Measurements from ENCODE around the gene MST1. TPM values are rescaled to one million over a fixed set of nuclear protein-coding genes. Genes with fewer than 3 reads are reported as not detected.

The MST1 gene
- total RNA-seq, 1 experiment from 2014 or later = 15.4 TPM

DNA sequence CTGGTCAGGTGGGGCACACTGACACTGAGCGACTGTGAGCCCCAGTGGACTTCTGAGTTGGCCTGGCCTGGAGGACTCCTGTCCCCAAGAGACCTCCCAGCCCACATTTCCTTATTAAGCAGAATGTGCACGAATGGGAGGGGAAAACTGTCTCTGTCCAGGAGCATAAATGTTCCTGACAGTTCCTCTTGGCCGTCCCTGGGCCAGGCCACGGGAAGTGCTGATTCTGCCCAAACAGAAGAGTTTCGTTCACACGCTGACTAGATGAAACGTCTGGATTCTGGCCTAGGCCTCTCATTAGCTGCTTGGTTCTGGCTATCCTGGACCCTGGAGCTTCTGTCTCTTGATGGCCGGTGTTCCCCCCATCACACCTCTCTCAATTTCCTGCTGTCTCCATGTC lies 44.6 kb downstream of the MST1 start:
- Histone ChIP-seq H3K4me1 (no peaks in the 10 kb centered on the region), H3K27me3 (replicated peaks; ENCODE audit: control insufficient read depth, insufficient read depth, low read length) (no peaks in the 10 kb centered on the region), H3K36me3 (ENCODE audit: control insufficient read depth, insufficient read depth, low read length) (no peaks in the 10 kb centered on the region), H3K4me3 (ENCODE audit: low read depth, low read length) (no peak overlapping the region), H3K9me3 (no peaks in the 10 kb centered on the region)
- Mint-ChIP-seq H3K27ac (ENCODE audit: unreplicated experiment) (no peak overlapping the region), H3K4me1 (ENCODE audit: low read depth, unreplicated experiment) (no peaks in the 10 kb centered on the region), H3K36me3 (ENCODE audit: insufficient read depth, unreplicated experiment) (peaks cover 6% of the 10 kb centered on the region), H3K4me3 (ENCODE audit: unreplicated experiment) (no peak overlapping the region), H3K27me3 (ENCODE audit: insufficient read depth, unreplicated experiment) (no peaks in the 10 kb centered on the region), H3K9me3 (ENCODE audit: unreplicated experiment) (no peaks in the 10 kb centered on the region)
- intact Hi-C loops (cut with micrococcal nuclease; ENCODE audit: unreplicated experiment) = no loop called here
- CTCF ChIA-PET = interaction anchor here (0.7 kb wide), 1 partner anchor 105 kb away, joined by 3 read pairs; no protein-coding TSS in a partner anchor
- POLR2A ChIA-PET = no interaction called here
- BruUV-seq (replicated peaks) = no TSS peak
- DNase-seq = no peak
- TF ChIP-seq, protein P1, sequence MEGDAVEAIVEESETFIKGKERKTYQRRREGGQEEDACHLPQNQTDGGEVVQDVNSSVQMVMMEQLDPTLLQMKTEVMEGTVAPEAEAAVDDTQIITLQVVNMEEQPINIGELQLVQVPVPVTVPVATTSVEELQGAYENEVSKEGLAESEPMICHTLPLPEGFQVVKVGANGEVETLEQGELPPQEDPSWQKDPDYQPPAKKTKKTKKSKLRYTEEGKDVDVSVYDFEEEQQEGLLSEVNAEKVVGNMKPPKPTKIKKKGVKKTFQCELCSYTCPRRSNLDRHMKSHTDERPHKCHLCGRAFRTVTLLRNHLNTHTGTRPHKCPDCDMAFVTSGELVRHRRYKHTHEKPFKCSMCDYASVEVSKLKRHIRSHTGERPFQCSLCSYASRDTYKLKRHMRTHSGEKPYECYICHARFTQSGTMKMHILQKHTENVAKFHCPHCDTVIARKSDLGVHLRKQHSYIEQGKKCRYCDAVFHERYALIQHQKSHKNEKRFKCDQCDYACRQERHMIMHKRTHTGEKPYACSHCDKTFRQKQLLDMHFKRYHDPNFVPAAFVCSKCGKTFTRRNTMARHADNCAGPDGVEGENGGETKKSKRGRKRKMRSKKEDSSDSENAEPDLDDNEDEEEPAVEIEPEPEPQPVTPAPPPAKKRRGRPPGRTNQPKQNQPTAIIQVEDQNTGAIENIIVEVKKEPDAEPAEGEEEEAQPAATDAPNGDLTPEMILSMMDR (IDR thresholded peaks at IDR 0.05; ENCODE audit: insufficient read depth in 1 of 2, low read depth in 1 of 2, low read length in 1 of 2, severe bottlenecking in 1 of 2, unreplicated experiment in 1 of 2) = no peak

- DNase-seq = no peak
- H3K27me3 ChIP-seq (replicated peaks; ENCODE audit: control insufficient read depth, insufficient read depth, low read length) = no peaks in the 10 kb centered on the region; the same call in 1 of the 2 replicates
- H3K9me3 ChIP-seq = no peaks in the 10 kb centered on the region
- Mint-ChIP-seq H3K27ac (ENCODE audit: unreplicated experiment) (no peak overlapping the region), H3K9me3 (ENCODE audit: unreplicated experiment) (no peaks in the 10 kb centered on the region), H3K4me3 (ENCODE audit: unreplicated experiment) (no peak overlapping the region), H3K36me3 (ENCODE audit: insufficient read depth, unreplicated experiment) (peaks cover 6% of the 10 kb centered on the region), H3K27me3 (ENCODE audit: insufficient read depth, unreplicated experiment) (no peaks in the 10 kb centered on the region), H3K4me1 (ENCODE audit: low read depth, unreplicated experiment) (no peaks in the 10 kb centered on the region)
- H3K4me1 ChIP-seq = no peaks in the 10 kb centered on the region
- POLR2A ChIA-PET = no interaction called here
- no TSS peak for BruUV-seq (replicated peaks)
- intact Hi-C loops (cut with micrococcal nuclease; ENCODE audit: unreplicated experiment) = no loop called here
- no peaks in the 10 kb centered on the region for H3K36me3 ChIP-seq (ENCODE audit: control insufficient read depth, insufficient read depth, low read length)
- CTCF ChIA-PET = no interaction called here
- TF ChIP-seq, protein P1 (IDR thresholded peaks at IDR 0.05; ENCODE audit: insufficient read depth in 1 of 2, low read depth in 1 of 2, low read length in 1 of 2, severe bottlenecking in 1 of 2, unreplicated experiment in 1 of 2) = no peak
- H3K4me3 ChIP-seq (ENCODE audit: low read depth, low read length) = no peak overlapping the region
Measured at GRCh38 chr3:49642708-49643145, 46.5 kb downstream of the MST1 start.

DNA sequence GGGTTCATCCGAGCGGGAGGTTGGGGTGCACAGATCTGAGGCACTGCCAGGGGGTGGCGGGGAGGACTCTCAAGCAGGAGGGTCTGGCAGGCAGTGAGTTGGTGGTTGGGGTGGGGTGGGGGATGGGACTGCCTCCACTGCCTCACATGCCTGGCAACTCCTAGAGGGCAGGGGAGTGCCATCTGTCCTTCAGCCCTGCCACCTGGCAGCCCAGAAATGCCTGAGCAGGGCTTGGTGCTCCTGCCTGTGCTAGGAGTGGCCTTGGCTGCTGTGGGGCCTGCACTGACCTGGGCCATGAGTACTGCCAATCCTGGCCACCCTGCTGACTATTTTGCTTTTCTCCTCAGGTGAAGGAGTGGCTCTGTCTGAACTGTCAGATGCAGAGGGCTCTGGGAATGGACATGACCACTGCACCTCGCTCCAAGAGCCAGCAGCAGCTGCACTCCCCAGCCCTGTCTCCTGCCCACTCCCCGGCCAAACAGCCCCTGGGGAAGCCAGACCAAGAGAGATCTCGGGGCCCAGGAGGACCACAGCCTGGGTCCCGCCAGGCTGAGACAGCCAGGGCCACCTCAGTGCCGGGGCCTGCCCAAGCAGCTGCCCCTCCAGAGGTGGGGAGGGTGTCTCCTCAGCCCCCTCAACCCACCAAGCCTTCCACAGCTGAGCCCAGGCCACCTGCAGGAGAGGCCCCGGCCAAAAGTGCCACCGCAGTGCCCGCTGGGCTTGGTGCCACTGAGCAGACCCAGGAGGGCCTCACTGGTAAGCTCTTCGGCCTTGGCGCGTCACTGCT lies 47.2 kb downstream of the MST1 start:
- intact Hi-C loops (cut with micrococcal nuclease; ENCODE audit: unreplicated experiment) = no loop called here

More for the DNA sequence above, 47.2 kb downstream of the MST1 start:
- no peak overlapping the region for H3K4me3 ChIP-seq (ENCODE audit: low read depth, low read length)
- ChIA-PET POLR2A (no interaction called here), CTCF (no interaction called here)
- Mint-ChIP-seq H3K27me3 (ENCODE audit: insufficient read depth, unreplicated experiment) (no peaks in the 10 kb centered on the region), H3K4me1 (ENCODE audit: low read depth, unreplicated experiment) (no peaks in the 10 kb centered on the region), H3K36me3 (ENCODE audit: insufficient read depth, unreplicated experiment) (peaks cover under 1% of the 10 kb centered on the region), H3K9me3 (ENCODE audit: unreplicated experiment) (no peaks in the 10 kb centered on the region), H3K4me3 (ENCODE audit: unreplicated experiment) (no peak overlapping the region), H3K27ac (ENCODE audit: unreplicated experiment) (no peak overlapping the region)
- H3K36me3 ChIP-seq (ENCODE audit: control insufficient read depth, insufficient read depth, low read length) = no peaks in the 10 kb centered on the region
- no TSS peak for BruUV-seq (replicated peaks)
- H3K4me1 ChIP-seq = no peaks in the 10 kb centered on the region
- H3K9me3 ChIP-seq = no peaks in the 10 kb centered on the region
- TF ChIP-seq, protein P1 (IDR thresholded peaks at IDR 0.05; ENCODE audit: insufficient read depth in 1 of 2, low read depth in 1 of 2, low read length in 1 of 2, severe bottlenecking in 1 of 2, unreplicated experiment in 1 of 2) = no peak
- DNase-seq = no peak
- H3K27me3 ChIP-seq (replicated peaks; ENCODE audit: control insufficient read depth, insufficient read depth, low read length) = no peaks in the 10 kb centered on the region; the same call in 1 of the 2 replicates

Measured in Caco-2 (cell line).